Astrocyte of the cerebellum (primary cell): ENCODE measurements around the gene STOML1.

Source experiments
- DNase-seq: peaks from one replicate; pipeline ENCODE4 v3.0.0-alpha.2; 2011; ENCODE audit warnings: low read depth
- H3K4me3 ChIP-seq: 2 replicates; pipeline ENCODE4 v1.5.1; 2011; ENCODE audit warnings: mild to moderate bottlenecking, low read depth, low read length, moderate library complexity
- CTCF ChIP-seq: IDR thresholded peaks from 2 replicates; pipeline ENCODE4 v1.5.1; 2012; ENCODE audit warnings: low read length, low read depth, moderate library complexity, mild to moderate bottlenecking; ENCODE audit errors: missing control alignments
- in situ Hi-C: cut with HindIII; loops from 2 replicates; pipeline ENCODE4 v1.10.0; 2017; ENCODE audit warnings: low sequenced_read_pairs

STOML1 gene

DNA sequence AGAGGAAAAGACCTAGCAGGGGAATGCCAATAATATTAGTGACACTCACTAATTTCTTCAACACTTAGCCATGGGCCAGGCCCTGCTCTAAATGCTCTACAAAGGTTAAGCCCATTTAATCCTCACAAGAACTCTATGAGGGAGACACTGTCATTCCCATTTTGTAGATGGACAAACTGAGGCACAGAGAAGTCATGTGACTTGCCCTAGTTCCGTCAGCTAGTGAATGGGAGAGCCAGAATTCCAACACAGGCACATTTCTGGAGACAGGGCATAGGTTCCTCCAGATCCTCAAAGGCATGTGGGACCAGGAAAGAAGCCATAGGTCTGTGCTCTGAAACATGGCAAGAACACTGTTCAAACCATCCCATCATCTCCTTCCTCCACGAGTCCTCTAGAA, 34.3 kb downstream of the STOML1 start:
- TF ChIP-seq CTCF: no peak
- DNase-seq: no peak
- in situ Hi-C loops: loop anchor here (5.0 kb wide), 1 partner anchor 85 kb away; no protein-coding TSS in a partner anchor

GRCh38 chr15:73957276-73957675, 34.8 kb downstream of the STOML1 start:
- no peak overlapping the region for H3K4me3 ChIP-seq
- TF ChIP-seq CTCF: no peak
- in situ Hi-C loops: loop anchor here (5.0 kb wide), 1 partner anchor 85 kb away; no protein-coding TSS in a partner anchor
- no peak for DNase-seq

More for the DNA sequence above, 34.3 kb downstream of the STOML1 start:
- H3K4me3 ChIP-seq: no peak overlapping the region

DNA sequence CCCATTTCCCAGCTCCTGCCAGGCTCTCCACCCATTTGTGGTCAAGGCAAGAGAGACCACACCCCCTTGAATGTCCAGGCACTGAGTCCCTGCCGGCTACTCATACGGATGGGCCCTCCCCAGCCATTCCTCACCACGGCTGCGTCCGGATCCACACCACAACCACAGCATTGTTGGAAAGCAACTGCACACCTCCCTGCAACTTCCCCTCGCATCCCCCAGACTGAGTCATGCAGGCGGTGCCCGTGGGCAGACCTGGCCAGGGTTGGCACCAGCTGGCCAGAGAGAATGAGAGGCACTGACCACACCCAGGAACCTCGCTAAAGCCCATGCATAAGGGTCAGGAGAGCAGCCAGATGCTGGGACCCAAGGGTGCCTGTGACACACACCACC, 35.4 kb downstream of the STOML1 start:
- in situ Hi-C loops: loop anchor here (5.0 kb wide), 1 partner anchor 86 kb away; no protein-coding TSS in a partner anchor
- no peak overlapping the region for H3K4me3 ChIP-seq
- no peak for TF ChIP-seq CTCF
- DNase-seq: peak; percentile 84

DNA sequence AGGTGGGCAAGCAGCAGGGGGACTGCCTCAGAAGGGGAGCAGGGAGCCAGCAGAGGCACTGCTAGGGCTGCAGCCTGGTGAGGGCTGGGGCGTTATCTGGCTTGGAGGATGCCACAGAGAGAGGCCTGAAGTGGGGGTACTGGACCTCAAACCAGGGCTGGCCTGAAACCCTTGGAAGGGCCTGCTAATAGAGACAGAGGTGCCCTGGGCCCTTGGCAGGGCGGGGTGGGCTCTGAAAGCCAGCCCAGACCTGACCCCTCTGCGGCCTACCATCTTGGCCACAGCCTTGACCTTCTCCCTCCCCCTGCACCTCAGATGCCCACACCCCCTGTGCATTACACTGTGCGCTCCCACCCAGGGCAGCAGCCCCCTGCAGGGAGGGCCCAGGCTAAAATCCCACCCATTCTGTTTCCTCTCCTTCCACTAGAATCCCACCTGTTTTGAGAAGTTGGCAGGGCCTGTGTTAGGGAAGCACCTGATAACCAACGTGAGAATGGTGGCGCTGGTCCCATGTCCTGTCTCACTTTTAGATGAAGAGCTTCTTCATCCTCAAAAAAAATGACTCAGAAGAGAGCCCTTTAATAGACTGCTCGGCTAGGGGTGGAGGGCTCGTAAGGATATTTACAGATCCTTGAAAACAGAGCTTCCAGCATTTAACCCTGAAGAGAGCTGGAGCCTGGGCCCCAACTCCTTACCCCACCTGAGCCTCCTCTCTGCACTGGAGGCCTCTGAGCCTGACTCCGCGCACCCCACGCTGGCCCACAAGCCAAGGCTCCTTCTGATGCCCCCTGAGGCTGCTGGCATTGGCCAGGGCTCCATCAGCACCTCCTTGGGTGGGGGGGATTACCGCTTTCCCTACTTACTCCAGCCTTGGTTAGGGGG, 36.0 kb downstream of the STOML1 start:
- no peak for TF ChIP-seq CTCF
- no peak overlapping the region for H3K4me3 ChIP-seq
- DNase-seq: no peak
- in situ Hi-C loops: loop anchor here (5.0 kb wide), 1 partner anchor 86 kb away; no protein-coding TSS in a partner anchor

DNA sequence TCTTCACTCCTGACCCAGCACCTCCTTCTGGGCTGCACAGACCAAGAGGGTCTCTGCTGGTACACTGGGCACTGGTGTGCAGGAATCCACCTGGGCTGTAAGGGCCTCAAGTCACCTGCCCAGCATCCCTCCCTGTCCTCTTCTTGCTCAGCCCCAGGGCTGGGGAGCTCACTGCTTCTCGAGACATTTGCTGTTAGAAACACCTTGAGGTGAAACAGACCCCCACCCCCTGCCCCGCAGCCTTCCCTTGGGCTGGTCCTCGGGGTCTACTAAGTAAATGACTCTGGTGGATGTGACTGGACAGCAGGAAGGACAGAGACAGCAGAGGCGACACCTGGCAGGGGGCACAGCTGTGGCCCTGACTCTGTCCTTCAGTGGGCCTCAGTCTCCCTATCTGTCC, 36.8 kb downstream of the STOML1 start:
- in situ Hi-C loops: loop anchor here (5.0 kb wide), 1 partner anchor 87 kb away; no protein-coding TSS in a partner anchor
- no peak overlapping the region for H3K4me3 ChIP-seq
- no peak for DNase-seq
- TF ChIP-seq CTCF: no peak

DNA sequence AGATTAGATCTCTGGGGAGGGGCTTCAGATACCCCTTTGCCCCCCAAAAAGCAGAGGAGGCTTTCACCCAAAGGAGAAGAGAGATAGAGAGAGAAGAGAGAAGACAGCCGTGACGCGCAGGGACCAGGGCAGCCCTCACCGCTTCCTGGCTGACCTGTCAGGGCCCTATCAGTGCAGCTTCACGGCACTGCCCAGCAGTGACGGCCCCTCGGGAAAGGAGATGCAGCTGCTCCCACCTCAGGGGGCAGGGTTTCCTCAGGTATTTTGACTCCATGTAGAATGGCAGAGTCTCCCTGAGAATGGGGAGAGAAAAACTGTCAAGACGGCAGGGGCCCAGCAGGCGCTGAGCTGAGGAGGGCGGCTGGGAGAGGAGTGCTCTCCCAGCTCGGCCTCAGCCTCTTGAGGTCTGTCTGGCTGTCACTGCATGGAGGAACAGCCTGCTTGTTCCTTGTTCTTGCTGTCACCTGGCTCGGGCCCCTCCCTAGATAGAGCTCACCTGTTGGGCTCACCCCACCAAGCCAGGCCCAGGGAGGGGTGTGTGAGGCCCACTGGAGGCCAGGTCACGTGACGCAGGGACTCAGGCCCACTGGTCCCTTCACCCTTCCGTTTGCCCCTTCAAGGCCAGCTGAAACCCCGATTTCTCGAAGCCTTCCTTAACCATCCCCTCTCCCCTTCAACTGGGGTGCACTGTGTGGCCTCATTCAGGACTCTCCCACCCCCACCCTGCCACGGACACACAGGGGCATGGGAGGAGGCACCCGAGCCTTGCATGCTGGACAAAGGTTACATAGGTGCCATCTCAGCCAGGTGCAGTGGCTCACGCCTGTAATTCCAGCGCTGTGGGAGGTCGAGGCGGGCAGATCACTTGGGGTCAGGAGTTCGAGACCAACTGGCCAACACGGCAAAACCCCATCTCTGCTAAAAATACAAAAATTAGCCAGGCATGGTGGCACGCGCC, 37.6 kb downstream of the STOML1 start:
- DNase-seq: no peak
- in situ Hi-C loops: loop anchor here (5.0 kb wide), 1 partner anchor 88 kb away; no protein-coding TSS in a partner anchor
- H3K4me3 ChIP-seq: no peak overlapping the region
- TF ChIP-seq CTCF: no peak
